Loucy (cell line): ENCODE data around the gene TLR5.

ENCODE experiments used
- H2AFZ ChIP-seq: fragments of 200-600 bp; sonication (generic); 2 replicates; pipeline ENCODE4 v1.6.0; 2016; ENCODE audit warnings: antibody characterized with exemption, mild to moderate bottlenecking, low read length, moderate library complexity
- H3F3A ChIP-seq: fragments of 200-600 bp; 2 replicates; pipeline ENCODE4 v1.6.0; 2016; ENCODE audit warnings: antibody characterized with exemption, low read depth, mild to moderate bottlenecking
- H3K27me3 ChIP-seq: fragments of 200-600 bp; sonication (generic); 2 replicates; pipeline ENCODE4 v1.6.1; 2014; ENCODE audit warnings: low read length, mild to moderate bottlenecking; ENCODE audit not compliant: insufficient read depth, poor library complexity, severe bottlenecking
- H3K36me3 ChIP-seq: fragments of 200-600 bp; sonication (generic); 2 replicates; pipeline ENCODE4 v1.6.1; 2016; ENCODE audit warnings: low read length; ENCODE audit not compliant: insufficient read depth
- H3K4me1 ChIP-seq: fragments of 200-600 bp; sonication (generic); 2 replicates; pipeline ENCODE4 v1.5.1; 2014; ENCODE audit warnings: low read length, mild to moderate bottlenecking; ENCODE audit not compliant: insufficient read depth, poor library complexity, severe bottlenecking
- H3K4me2 ChIP-seq: fragments of 200-600 bp; sonication (generic); 2 replicates; pipeline ENCODE4 v1.6.0; 2014; ENCODE audit warnings: antibody characterized with exemption, low read length, low read depth, mild to moderate bottlenecking; ENCODE audit not compliant: poor library complexity, severe bottlenecking
- H3K4me3 ChIP-seq: fragments of 200-600 bp; sonication (generic); 2 replicates; pipeline ENCODE4 v1.5.1; 2014; ENCODE audit warnings: low read length, mild to moderate bottlenecking, mixed read lengths; ENCODE audit not compliant: poor library complexity, severe bottlenecking
- H3K79me2 ChIP-seq: fragments of 200-600 bp; sonication (generic); 2 replicates; pipeline ENCODE4 v1.6.1; 2014; ENCODE audit warnings: low read length; ENCODE audit not compliant: insufficient read depth
- H3K9ac ChIP-seq: fragments of 200-600 bp; sonication (generic); 2 replicates; pipeline ENCODE4 v1.6.0; 2014; ENCODE audit warnings: mild to moderate bottlenecking, low read depth, low read length, moderate library complexity; ENCODE audit not compliant: poor library complexity, severe bottlenecking
- H3K9me2 ChIP-seq: fragments of 200-600 bp; sonication (generic); replicated peaks from 2 replicates; pipeline ENCODE4 v1.6.1; 2016; ENCODE audit warnings: low read depth, low read length, mixed read lengths
- H3K9me3 ChIP-seq: fragments of 200-600 bp; sonication (generic); 2 replicates; pipeline ENCODE4 v1.6.1; 2014; ENCODE audit warnings: mild to moderate bottlenecking, antibody characterized with exemption, low read length, low read depth; ENCODE audit not compliant: insufficient read depth
- H4K20me1 ChIP-seq: fragments of 200-600 bp; sonication (generic); 2 replicates; pipeline ENCODE4 v1.6.0; 2014; ENCODE audit warnings: antibody characterized with exemption, low read length, mild to moderate bottlenecking; ENCODE audit not compliant: insufficient read depth, poor library complexity, severe bottlenecking
- EZH2phosphoT487 ChIP-seq: fragments of 200-600 bp; IDR thresholded peaks from 2 replicates; pipeline ENCODE4 v1.6.1; 2018; ENCODE audit warnings: antibody characterized with exemption, mild to moderate bottlenecking, moderate library complexity, borderline replicate concordance
- TF ChIP-seq, protein P1 (sequence below): fragments of 200-600 bp; sonication (generic); conservative IDR thresholded peaks from 2 replicates; pipeline ENCODE4 v1.5.1; 2014; ENCODE audit warnings: mild to moderate bottlenecking, antibody characterized with exemption, low read length

TLR5 gene

DNA sequence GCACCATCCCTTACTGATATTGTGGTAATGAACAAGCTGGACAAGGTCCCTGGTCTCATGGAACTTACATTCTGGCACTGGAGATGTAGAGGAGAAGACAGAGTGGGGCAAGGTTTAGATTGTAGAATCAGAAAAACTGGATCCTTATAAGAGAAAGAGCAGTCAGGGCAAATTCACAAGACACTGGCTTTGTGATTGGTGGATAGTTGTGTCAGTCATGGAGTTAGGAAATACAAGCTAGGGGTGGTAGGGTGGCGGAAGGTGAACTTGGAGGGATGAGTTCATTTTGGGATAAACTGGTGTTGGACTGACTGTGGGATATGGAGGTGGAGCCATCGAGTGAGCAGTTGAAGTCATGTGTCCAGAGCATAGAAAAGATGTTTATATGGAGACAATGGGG lies 3.7 kb upstream of the TLR5 start:
- Histone ChIP-seq H3K4me3 (no peak overlapping the region), H3F3A (no peaks in the 10 kb centered on the region), H3K9me3 (no peaks in the 10 kb centered on the region), H3K79me2 (no peaks in the 10 kb centered on the region), H4K20me1 (no peaks in the 10 kb centered on the region), H3K9me2 (no peaks in the 10 kb centered on the region), H3K36me3 (no peaks in the 10 kb centered on the region), H3K4me1 (peaks cover 18% of the 10 kb centered on the region), H3K4me2 (no peak overlapping the region), H3K9ac (no peak overlapping the region), H2AFZ (no peak overlapping the region), H3K27me3 (no peaks in the 10 kb centered on the region)
- TF ChIP-seq EZH2phosphoT487 = no peak

DNA sequence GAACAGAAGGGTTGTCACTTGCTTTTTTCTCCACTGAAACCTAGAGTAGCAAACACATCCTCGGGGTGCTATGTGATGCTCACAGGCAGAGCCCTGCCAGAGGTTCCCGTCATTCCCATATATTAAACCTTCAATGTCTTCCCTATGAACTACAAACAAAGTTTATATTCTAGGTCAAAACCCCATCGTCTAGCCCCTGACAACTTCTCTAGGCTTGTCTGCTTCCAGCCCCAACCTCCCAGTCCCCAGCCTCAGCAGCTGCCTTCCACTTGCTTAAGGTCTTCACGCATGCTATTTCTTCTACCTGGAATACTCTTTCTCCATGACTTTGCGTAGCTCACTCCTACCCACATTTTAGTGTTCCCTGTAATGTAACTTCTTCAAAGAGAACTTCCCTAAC lies 1.9 kb upstream of the TLR5 start:
- H3K4me1 ChIP-seq = peaks cover 12% of the 10 kb centered on the region

DNA sequence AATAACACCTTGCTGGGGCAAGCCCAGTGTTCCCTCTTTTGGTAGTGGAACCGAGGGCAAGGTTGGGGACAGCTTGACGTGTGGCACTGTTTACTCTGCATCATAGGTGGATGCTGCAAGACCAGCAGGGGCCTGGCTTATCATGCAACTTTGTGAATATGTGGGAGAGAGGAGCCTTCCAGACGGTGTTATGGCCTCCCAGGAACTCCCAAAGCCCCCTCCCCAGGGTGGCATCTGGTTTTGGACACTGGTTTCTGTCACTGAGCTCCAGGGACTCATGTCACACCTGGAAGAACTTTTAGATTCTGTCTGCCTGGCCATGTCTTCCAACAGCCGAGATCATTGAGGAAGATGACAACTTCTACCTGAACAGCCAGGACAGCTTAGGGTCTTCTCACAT lies 1.4 kb upstream of the TLR5 start:
- Histone ChIP-seq H3K4me2 (no peak overlapping the region), H3K4me3 (no peak overlapping the region)

More for the DNA sequence above, 1.9 kb upstream of the TLR5 start:
- H3K36me3 ChIP-seq = no peaks in the 10 kb centered on the region
- TF ChIP-seq EZH2phosphoT487 = no peak
- TF ChIP-seq, protein P1, sequence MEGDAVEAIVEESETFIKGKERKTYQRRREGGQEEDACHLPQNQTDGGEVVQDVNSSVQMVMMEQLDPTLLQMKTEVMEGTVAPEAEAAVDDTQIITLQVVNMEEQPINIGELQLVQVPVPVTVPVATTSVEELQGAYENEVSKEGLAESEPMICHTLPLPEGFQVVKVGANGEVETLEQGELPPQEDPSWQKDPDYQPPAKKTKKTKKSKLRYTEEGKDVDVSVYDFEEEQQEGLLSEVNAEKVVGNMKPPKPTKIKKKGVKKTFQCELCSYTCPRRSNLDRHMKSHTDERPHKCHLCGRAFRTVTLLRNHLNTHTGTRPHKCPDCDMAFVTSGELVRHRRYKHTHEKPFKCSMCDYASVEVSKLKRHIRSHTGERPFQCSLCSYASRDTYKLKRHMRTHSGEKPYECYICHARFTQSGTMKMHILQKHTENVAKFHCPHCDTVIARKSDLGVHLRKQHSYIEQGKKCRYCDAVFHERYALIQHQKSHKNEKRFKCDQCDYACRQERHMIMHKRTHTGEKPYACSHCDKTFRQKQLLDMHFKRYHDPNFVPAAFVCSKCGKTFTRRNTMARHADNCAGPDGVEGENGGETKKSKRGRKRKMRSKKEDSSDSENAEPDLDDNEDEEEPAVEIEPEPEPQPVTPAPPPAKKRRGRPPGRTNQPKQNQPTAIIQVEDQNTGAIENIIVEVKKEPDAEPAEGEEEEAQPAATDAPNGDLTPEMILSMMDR = no peak
- no peaks in the 10 kb centered on the region for H3K79me2 ChIP-seq
- H3K27me3 ChIP-seq = no peaks in the 10 kb centered on the region
- no peak overlapping the region for H2AFZ ChIP-seq
- H4K20me1 ChIP-seq = no peaks in the 10 kb centered on the region
- H3K9ac ChIP-seq = no peak overlapping the region
- no peaks in the 10 kb centered on the region for H3F3A ChIP-seq
- H3K4me2 ChIP-seq = no peak overlapping the region
- H3K9me3 ChIP-seq = no peaks in the 10 kb centered on the region
- H3K9me2 ChIP-seq = no peaks in the 10 kb centered on the region
- H3K4me3 ChIP-seq = no peak overlapping the region

More for the DNA sequence above, 1.4 kb upstream of the TLR5 start:
- Histone ChIP-seq H2AFZ (no peak overlapping the region), H3F3A (no peaks in the 10 kb centered on the region), H4K20me1 (no peaks in the 10 kb centered on the region), H3K27me3 (no peaks in the 10 kb centered on the region), H3K9me2 (no peaks in the 10 kb centered on the region), H3K79me2 (no peaks in the 10 kb centered on the region), H3K9ac (no peak overlapping the region), H3K36me3 (no peaks in the 10 kb centered on the region), H3K9me3 (no peaks in the 10 kb centered on the region), H3K4me1 (peaks cover 12% of the 10 kb centered on the region)
- TF ChIP-seq, protein P1 = no peak
